Skeletal muscle satellite cell (primary cell): ENCODE data around the gene PTPN14.
A peak's percentile ranks its signal among the peaks of the same experiment; 100 is the strongest.

Experiments
- H3K27me3 ChIP-seq: 2 replicates; pipeline ENCODE4 v1.7.0; 2013; ENCODE audit warnings: low read length; ENCODE audit not compliant: control insufficient read depth, insufficient read depth
- H3K36me3 ChIP-seq: 2 replicates; pipeline ENCODE4 v1.7.0; 2013; ENCODE audit warnings: mild to moderate bottlenecking, control low read depth, low read length; ENCODE audit not compliant: insufficient read depth
- H3K4me1 ChIP-seq: 2 replicates; pipeline ENCODE4 v1.7.0; 2013; ENCODE audit warnings: low read length; ENCODE audit not compliant: control insufficient read depth, insufficient read depth
- H3K4me2 ChIP-seq: 2 replicates; pipeline ENCODE4 v1.7.0; 2013; ENCODE audit warnings: mild to moderate bottlenecking, low read length
- H3K4me3 ChIP-seq: 2 replicates; pipeline ENCODE4 v1.7.0; 2013; ENCODE audit warnings: low read length
- H3K9ac ChIP-seq: 2 replicates; pipeline ENCODE4 v1.7.0; 2013; ENCODE audit warnings: mild to moderate bottlenecking, low read depth, low read length, moderate library complexity
- H3K9me3 ChIP-seq: replicated peaks from 2 replicates; pipeline ENCODE4 v1.7.0; 2013; ENCODE audit warnings: mild to moderate bottlenecking, control low read depth, low read length

PTPN14 gene

GRCh38 chr1:214455971-214456867 lies 95.2 kb downstream of the PTPN14 start:
- H3K36me3 ChIP-seq: no peaks in the 10 kb centered on the region
- no peak overlapping the region for H3K4me3 ChIP-seq
- no peak overlapping the region for H3K4me2 ChIP-seq
- peaks cover 52% of the 10 kb centered on the region for H3K4me1 ChIP-seq
- H3K9ac ChIP-seq: no peak overlapping the region
- H3K27me3 ChIP-seq: no peaks in the 10 kb centered on the region
- no peaks in the 10 kb centered on the region for H3K9me3 ChIP-seq

- H3K36me3 ChIP-seq: peaks cover 5% of the 10 kb centered on the region
- peak overlapping the region; percentile 52 for H3K4me2 ChIP-seq
- H3K4me3 ChIP-seq: no peak overlapping the region
- peaks cover 53% of the 10 kb centered on the region for H3K4me1 ChIP-seq
- H3K9ac ChIP-seq: no peak overlapping the region
- H3K27me3 ChIP-seq: no peaks in the 10 kb centered on the region
- H3K9me3 ChIP-seq: no peaks in the 10 kb centered on the region
Measured at GRCh38 chr1:214455479-214455878, 95.9 kb downstream of the PTPN14 start.

DNA sequence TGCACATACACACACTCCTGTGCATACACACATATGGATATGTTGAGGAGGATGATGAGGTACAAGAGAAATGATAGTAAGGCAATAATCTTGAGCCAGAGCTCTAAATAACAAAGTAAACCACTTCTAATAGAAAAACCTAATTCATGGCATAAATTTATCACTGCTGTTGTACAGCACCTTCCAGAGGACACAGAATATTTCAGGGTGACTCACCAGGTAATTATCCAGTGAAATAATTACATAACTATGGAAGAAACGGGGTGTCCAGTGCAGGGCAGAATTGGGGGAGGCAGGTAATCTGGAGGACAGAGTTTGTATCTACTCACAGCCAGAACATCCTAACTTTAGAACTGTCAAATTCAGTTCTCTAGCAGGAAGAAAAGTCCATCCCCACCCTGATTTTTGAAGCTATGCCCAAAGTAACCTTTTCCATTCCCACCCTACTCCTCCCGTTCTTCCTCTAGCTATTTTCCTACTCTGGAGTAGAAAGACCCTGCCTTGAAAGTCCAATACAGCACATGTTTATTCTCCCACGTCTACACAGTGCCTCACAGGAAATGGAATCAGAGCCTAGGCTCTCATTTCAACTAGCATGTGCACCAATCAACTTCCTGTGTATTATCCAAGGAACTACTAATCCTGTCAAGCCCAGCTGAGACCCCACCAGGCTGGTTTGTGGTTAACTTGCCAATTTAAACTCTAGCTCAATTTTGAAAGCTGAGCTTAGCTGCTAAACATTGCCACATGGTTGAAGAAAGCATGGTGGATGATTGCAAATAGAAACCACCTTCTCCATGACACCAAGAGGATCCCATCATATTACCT lies 96.6 kb downstream of the PTPN14 start:
- H3K9ac ChIP-seq: no peak overlapping the region
- peaks cover 53% of the 10 kb centered on the region for H3K4me1 ChIP-seq
- no peaks in the 10 kb centered on the region for H3K27me3 ChIP-seq
- peaks cover 6% of the 10 kb centered on the region for H3K36me3 ChIP-seq
- peak overlapping the region; percentile 52 for H3K4me2 ChIP-seq
- H3K4me3 ChIP-seq: no peak overlapping the region
- H3K9me3 ChIP-seq: no peaks in the 10 kb centered on the region

- Histone ChIP-seq H3K4me3 (peak overlapping the region; percentile 15), H3K36me3 (peaks cover 6% of the 10 kb centered on the region), H3K4me1 (peaks cover 57% of the 10 kb centered on the region), H3K27me3 (no peaks in the 10 kb centered on the region), H3K9me3 (no peaks in the 10 kb centered on the region), H3K9ac (peak overlapping the region; percentile 57), H3K4me2 (peak overlapping the region; percentile 54)
Measured at GRCh38 chr1:214453109-214453722, 98.2 kb downstream of the PTPN14 start.

GRCh38 chr1:214452152-214452784 lies 99.1 kb downstream of the PTPN14 start:
- H3K4me1 ChIP-seq: peaks cover 67% of the 10 kb centered on the region
- H3K27me3 ChIP-seq: no peaks in the 10 kb centered on the region
- H3K9ac ChIP-seq: peak overlapping the region; percentile 57
- H3K4me2 ChIP-seq: peak overlapping the region; percentile 54
- H3K9me3 ChIP-seq: no peaks in the 10 kb centered on the region
- peaks cover 6% of the 10 kb centered on the region for H3K36me3 ChIP-seq
- no peak overlapping the region for H3K4me3 ChIP-seq

- H3K4me3 ChIP-seq: no peak overlapping the region
- H3K4me1 ChIP-seq: peaks cover 73% of the 10 kb centered on the region
- H3K36me3 ChIP-seq: peaks cover 6% of the 10 kb centered on the region
- H3K9me3 ChIP-seq: no peaks in the 10 kb centered on the region
- H3K9ac ChIP-seq: no peak overlapping the region
- peak overlapping the region; percentile 8 for H3K4me2 ChIP-seq
- H3K27me3 ChIP-seq: no peaks in the 10 kb centered on the region
Measured at GRCh38 chr1:214451596-214451995, 99.8 kb downstream of the PTPN14 start.

- H3K27me3 ChIP-seq: no peaks in the 10 kb centered on the region
- peaks cover 73% of the 10 kb centered on the region for H3K4me1 ChIP-seq
- H3K9me3 ChIP-seq: no peaks in the 10 kb centered on the region
- no peak overlapping the region for H3K9ac ChIP-seq
- H3K36me3 ChIP-seq: peaks cover 6% of the 10 kb centered on the region
- H3K4me2 ChIP-seq: no peak overlapping the region
- H3K4me3 ChIP-seq: no peak overlapping the region
Measured at GRCh38 chr1:214449371-214449770, 102.0 kb downstream of the PTPN14 start.

GRCh38 chr1:214448536-214448935 lies 102.9 kb downstream of the PTPN14 start:
- H3K9ac ChIP-seq: no peak overlapping the region
- no peaks in the 10 kb centered on the region for H3K27me3 ChIP-seq
- H3K4me1 ChIP-seq: peaks cover 73% of the 10 kb centered on the region

DNA sequence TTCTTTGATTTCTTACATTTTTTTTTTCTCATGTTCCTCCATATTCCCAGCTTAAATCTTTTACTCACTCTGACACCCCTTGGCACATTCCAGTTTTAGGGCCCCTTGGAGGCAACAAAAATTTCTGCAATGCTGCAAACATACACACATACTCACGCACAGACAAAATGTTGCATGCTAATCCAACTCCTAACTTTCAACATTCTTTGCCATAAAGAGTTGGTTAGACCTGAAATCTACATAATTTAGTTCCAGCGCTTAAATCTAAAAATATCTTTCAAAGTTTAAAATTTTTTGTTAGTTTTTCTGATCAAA lies 103.9 kb downstream of the PTPN14 start:
- Histone ChIP-seq H3K4me1 (peaks cover 68% of the 10 kb centered on the region), H3K4me3 (peak overlapping the region; percentile 16), H3K27me3 (no peaks in the 10 kb centered on the region), H3K9ac (peak overlapping the region; percentile 68), H3K36me3 (peaks cover 10% of the 10 kb centered on the region), H3K4me2 (peak overlapping the region; percentile 67), H3K9me3 (no peaks in the 10 kb centered on the region)

More at GRCh38 chr1:214448536-214448935, 102.9 kb downstream of the PTPN14 start:
- Histone ChIP-seq H3K4me2 (no peak overlapping the region), H3K36me3 (peaks cover 8% of the 10 kb centered on the region), H3K4me3 (no peak overlapping the region), H3K9me3 (no peaks in the 10 kb centered on the region)

DNA sequence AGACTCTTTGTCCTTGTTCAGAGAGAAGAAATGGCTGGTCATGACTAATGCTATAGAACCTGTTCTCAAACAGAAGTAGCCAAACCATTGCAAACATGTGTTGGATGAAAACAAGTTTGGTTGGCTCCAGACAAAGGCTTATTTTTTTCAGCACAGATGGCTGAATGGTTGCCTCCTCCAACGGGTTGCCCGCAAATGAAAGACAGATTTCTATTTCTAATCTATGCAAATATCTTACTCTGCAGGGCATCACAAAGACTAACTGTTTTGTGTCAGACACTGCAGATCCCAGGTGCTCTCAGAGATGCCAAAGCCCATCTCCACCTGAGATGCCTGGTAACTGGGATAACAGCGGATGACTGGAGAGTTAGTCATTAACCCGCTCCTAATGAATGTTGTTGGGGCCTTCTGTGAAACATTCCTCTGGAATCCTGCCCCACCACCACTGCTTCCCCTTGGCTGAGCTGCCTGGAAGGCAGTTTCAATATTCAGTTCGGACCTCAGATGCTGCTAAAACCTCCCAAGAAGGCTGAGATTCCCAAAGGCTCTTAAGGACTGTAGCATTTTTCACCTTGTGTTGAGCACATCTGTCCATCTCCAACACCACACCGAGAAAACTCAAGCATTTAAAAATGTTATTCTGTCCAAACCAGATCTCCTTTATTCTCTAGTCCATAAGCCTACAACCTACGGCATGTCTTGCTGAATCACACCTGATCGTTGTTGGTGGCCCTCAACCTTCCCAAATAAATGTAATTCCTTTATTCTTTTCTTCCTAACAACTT lies 104.4 kb downstream of the PTPN14 start:
- H3K4me1 ChIP-seq: peaks cover 62% of the 10 kb centered on the region
- H3K4me2 ChIP-seq: peak overlapping the region; percentile 67
- peaks cover 10% of the 10 kb centered on the region for H3K36me3 ChIP-seq
- H3K27me3 ChIP-seq: no peaks in the 10 kb centered on the region
- peak overlapping the region; percentile 73 for H3K9ac ChIP-seq
- H3K9me3 ChIP-seq: no peaks in the 10 kb centered on the region
- peak overlapping the region; percentile 16 for H3K4me3 ChIP-seq
